Calu3 (cell line): ENCODE measurements around the gene MGA. TPM values are rescaled to one million over a fixed set of nuclear protein-coding genes. Genes with fewer than 3 reads are reported as not detected.

Experiments
- Bru-seq: library from RNA; stranded (reverse); fragments of 400-500 nt; gene quantifications from one replicate; lab custom pipeline; 2021; lab: Mats Ljungman, UMichigan
- BruChase-seq, 2 experiments: library from RNA; stranded (reverse); fragments of 400-500 nt; gene quantifications; one replicate each; lab custom pipeline; 2021; lab: Mats Ljungman, UMichigan
- BruUV-seq: library from RNA; stranded (reverse); fragments of 400-500 nt; replicated peaks from 2 replicates; lab custom pipeline; 2021; lab: Mats Ljungman, UMichigan
- CTCF ChIA-PET: fragments of 300-600 bp; sonication (Branson Sonifier 250); formaldehyde crosslinking; loops from one replicate; lab custom pipeline; 2022; ENCODE audit warnings: antibody characterized with exemption; lab: Charles Lee
- DNase-seq: peaks from one replicate; pipeline ENCODE4 v3.0.0; 2022
- H3K27ac Mint-ChIP-seq: one replicate; pipeline ENCODE4 v1.8.0; 2022; ENCODE audit warnings: mixed read lengths; ENCODE audit not compliant: unreplicated experiment
- H3K27me3 Mint-ChIP-seq: one replicate; pipeline ENCODE4 v1.8.0; 2022; ENCODE audit warnings: mixed read lengths; ENCODE audit not compliant: unreplicated experiment
- H3K36me3 Mint-ChIP-seq: one replicate; pipeline ENCODE4 v1.8.0; 2022; ENCODE audit warnings: mild to moderate bottlenecking, moderate library complexity, mixed read lengths; ENCODE audit not compliant: insufficient read depth, unreplicated experiment
- H3K4me1 Mint-ChIP-seq: one replicate; pipeline ENCODE4 v1.8.0; 2022; ENCODE audit warnings: mild to moderate bottlenecking, low read depth, mixed read lengths; ENCODE audit not compliant: unreplicated experiment
- H3K4me3 Mint-ChIP-seq: one replicate; pipeline ENCODE4 v1.8.0; 2022; ENCODE audit warnings: mild to moderate bottlenecking, low read depth, moderate library complexity, mixed read lengths; ENCODE audit not compliant: unreplicated experiment
- H3K9me3 Mint-ChIP-seq: one replicate; pipeline ENCODE4 v1.8.0; 2022; ENCODE audit warnings: low read depth, mixed read lengths; ENCODE audit not compliant: unreplicated experiment
- intact Hi-C: fragments of 100-400 bp; cut with micrococcal nuclease; formaldehyde crosslinking; loops from one replicate; pipeline ENCODE4 v1.10.0; 2022; ENCODE audit not compliant: unreplicated experiment
- long read RNA-seq: library from polyadenylated mRNA; stranded (forward); transcript quantifications from one replicate; pipeline ENCODE4 v2.0.0, GENCODE V29; 2022
- total RNA-seq: library from RNA; stranded (reverse); gene quantifications from 2 replicates; pipeline ENCODE4 v1.2.3, GENCODE V29; 2022
- TF ChIP-seq, protein P1 (sequence below): fragments of 200-600 bp; IDR thresholded peaks from one replicate; pipeline ENCODE4 v1.8.0; 2022; ENCODE audit warnings: antibody characterized with exemption; ENCODE audit not compliant: unreplicated experiment

MGA gene
- total RNA-seq, result 26.4 and 29.4 TPM in 2 replicates
- percentile 76 among the genes with signal in this experiment for Bru-seq, nascent RNA
- BruChase-seq, experiment 1, labeled RNA remaining after a 6-hour chase, result percentile 75 among the genes with signal in this experiment
- BruChase-seq, experiment 2, labeled RNA remaining after a 2-hour chase, result percentile 76 among the genes with signal in this experiment
- long read RNA-seq, partial matches to known transcripts, result 0 of 2 reads
- long read RNA-seq, other reads (novel, unspliced or antisense), result 2 of 2 reads

DNA sequence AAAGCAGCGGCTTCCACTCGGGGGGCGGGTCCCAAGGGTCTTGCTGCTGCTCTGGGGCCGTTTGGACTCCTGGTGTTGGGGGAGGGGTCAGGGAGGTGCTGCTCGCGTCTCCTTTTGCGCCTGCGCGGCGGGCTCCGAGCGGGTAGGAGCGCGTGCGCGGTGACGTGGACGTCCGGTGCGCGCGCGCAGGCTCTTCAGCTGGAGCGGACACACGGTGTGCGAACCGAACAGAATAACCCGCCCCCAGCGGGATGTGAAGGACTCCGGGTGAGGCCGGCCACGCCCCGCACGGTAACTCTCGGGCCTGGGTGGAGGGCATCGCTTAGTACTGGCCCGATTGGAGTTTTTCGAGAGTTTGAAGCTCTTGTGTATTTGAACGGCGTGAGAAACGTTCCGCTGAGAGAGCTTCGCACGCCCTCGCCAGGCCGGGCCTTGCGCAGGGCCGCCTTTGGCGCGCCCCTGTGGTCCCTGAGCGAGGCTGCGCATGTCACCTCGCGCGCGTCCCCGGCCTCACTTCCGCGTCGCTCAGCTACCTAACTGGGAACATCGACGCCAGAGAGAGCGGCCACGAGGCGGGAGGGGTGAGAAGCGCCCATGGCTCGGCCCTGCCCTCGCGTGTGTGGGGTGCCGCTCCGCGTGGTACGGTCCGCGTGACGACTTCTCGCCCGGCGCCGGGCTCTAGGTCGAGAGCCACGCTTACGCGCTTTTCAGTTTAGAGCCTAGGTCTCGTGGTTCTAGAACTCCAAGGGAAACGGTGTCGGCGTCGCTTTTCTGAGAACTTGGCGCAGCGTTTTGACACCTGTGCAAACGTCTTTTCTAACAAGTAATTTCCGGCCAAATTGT is at the start of gene MGA:
Gene MGA, plus strand, starts transcription at position 171 of the 843 bp plus-strand sequence.
- Mint-ChIP-seq H3K27me3 (no peaks in the 10 kb centered on the region), H3K9me3 (no peaks in the 10 kb centered on the region), H3K4me3 (peak within 1 kb of the TSS; percentile 85), H3K36me3 (peaks cover 20% of the 10 kb centered on the region), H3K27ac (peak within 1 kb of the TSS; percentile 79), H3K4me1 (peaks cover 8% of the 10 kb centered on the region)
- DNase-seq, result peak; percentile 78
- intact Hi-C loops, result no loop called here
- CTCF ChIA-PET, result no interaction called here
- BruUV-seq, result TSS peak; percentile 49
- TF ChIP-seq, protein P1, sequence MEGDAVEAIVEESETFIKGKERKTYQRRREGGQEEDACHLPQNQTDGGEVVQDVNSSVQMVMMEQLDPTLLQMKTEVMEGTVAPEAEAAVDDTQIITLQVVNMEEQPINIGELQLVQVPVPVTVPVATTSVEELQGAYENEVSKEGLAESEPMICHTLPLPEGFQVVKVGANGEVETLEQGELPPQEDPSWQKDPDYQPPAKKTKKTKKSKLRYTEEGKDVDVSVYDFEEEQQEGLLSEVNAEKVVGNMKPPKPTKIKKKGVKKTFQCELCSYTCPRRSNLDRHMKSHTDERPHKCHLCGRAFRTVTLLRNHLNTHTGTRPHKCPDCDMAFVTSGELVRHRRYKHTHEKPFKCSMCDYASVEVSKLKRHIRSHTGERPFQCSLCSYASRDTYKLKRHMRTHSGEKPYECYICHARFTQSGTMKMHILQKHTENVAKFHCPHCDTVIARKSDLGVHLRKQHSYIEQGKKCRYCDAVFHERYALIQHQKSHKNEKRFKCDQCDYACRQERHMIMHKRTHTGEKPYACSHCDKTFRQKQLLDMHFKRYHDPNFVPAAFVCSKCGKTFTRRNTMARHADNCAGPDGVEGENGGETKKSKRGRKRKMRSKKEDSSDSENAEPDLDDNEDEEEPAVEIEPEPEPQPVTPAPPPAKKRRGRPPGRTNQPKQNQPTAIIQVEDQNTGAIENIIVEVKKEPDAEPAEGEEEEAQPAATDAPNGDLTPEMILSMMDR, result no peak

DNA sequence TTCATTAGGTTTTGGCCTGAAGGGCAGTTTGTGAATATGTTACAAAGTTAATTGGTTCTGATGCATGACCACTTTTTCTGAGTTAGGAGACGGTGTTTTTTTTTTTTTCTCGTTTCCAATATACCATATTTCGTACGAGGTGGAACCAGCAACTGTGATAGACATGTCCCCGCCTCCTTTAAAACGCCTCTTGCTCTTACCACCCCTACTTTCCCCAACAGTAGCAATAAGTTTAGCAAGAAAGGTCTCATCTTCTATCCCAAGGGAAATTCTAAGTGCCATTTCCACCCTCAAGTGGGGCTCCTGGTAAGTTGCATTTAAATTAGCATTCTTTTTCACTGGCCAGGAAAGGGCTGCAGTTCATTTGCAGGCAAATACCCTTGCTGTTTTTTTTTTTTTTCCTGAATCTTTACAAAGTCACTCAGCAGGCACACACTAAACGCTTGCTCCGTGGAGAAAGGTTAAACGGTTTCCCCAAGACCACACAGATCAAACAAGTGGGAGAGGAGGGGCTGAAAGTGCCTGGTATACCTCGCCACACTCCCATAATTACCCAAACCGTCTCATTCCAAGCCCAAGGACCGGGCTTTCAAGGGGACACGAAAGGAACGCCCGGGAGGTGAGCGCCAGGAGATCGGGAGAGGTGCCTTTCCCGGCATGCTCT is 39.5 kb upstream of the MGA start:
- Mint-ChIP-seq H3K36me3 (peaks cover 16% of the 10 kb centered on the region), H3K4me1 (no peaks in the 10 kb centered on the region), H3K9me3 (no peaks in the 10 kb centered on the region), H3K27me3 (no peaks in the 10 kb centered on the region), H3K27ac (peak overlapping the region; percentile 77), H3K4me3 (peak overlapping the region; percentile 81)
- BruUV-seq, result no TSS peak
- TF ChIP-seq, protein P1, result no peak
- intact Hi-C loops, result no loop called here
- DNase-seq, result no peak
- CTCF ChIA-PET, result interaction anchor here (1.3 kb wide), 1 partner anchor 17 kb away, joined by 3 read pairs; no protein-coding TSS in a partner anchor

DNA sequence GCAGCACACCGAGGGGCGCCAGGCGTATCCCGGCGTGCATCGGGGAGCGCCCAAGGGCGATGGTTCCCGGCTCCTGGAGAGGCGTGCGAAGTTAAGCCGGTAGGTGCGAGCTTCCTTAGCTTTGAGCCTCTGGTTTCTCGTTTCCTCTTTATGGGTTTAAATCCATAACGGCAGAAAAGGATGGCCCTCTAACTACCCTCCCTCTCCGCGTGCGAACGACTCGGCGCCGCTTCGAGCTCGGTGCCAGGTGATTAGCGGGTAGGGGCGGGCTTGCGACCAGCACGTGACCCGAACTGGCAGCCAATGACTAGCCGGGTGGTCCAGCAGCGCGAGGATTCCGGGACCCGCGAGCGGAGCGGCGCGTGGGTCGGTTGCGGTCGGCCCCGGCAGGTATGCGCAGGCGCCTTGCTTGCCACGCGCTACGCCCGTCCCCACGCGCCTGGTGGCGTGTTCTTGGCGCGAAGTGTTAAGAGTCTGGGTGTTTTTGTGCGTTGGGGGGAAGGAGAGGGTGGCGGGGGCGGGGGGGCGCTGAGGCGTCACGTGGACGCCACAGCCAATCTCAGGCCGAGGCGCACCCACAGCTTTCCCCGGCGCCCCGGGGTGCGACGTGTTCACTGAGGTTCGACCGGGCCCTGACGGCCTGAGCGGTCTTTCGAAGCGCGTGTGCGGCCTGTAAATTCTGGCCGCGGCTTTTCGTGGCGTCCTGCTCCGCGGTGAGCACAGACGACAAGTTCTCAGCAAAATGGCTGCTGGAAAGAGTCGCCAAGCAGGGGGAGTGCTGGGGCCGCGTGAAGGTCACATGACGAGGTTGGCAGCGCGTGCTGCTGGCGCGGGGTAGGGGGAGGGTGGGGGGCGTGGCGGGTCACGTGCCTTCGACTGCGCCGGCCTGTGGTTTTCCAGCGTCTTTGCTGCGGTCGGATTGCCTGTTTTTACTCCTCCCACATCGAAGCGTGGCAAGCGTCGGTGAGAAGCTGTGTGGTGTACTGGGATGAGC is 38.7 kb upstream of the MGA start:
- Mint-ChIP-seq H3K4me3 (peak overlapping the region; percentile 81), H3K4me1 (no peaks in the 10 kb centered on the region), H3K27ac (peak overlapping the region; percentile 77), H3K36me3 (peaks cover 16% of the 10 kb centered on the region), H3K27me3 (no peaks in the 10 kb centered on the region), H3K9me3 (no peaks in the 10 kb centered on the region)
- intact Hi-C loops, result no loop called here
- BruUV-seq, result no TSS peak
- CTCF ChIA-PET, result interaction anchor here (1.3 kb wide), 1 partner anchor 18 kb away, joined by 3 read pairs; no protein-coding TSS in a partner anchor
- DNase-seq, result peak; percentile 77
- TF ChIP-seq, protein P1, result no peak
